ENCODE measurements around the gene MOK.

The MOK gene

DNA sequence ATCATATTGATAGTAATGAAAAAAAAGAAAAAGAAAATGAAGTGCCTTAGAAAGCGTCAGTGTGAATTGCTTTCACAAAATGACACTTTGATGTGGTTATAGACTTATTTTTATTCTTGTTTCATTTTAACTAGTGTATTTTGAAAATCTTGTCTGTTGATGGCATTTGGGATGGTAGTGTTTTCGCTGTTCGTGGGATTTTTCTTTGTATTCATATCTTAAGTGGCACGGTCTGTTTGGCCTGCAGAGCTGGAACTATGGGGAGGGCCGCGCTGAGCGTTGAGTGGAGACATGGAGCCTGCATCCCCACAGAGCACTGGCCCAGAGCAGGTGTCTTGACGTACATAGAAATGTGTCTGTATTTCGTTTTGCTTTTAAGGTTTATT lies 103.6 kb downstream of the MOK start:
- no peak for DNase-seq

- DNase-seq: no peak
Measured at GRCh38 chr14:102200690-102201352, 104.1 kb downstream of the MOK start.

DNA sequence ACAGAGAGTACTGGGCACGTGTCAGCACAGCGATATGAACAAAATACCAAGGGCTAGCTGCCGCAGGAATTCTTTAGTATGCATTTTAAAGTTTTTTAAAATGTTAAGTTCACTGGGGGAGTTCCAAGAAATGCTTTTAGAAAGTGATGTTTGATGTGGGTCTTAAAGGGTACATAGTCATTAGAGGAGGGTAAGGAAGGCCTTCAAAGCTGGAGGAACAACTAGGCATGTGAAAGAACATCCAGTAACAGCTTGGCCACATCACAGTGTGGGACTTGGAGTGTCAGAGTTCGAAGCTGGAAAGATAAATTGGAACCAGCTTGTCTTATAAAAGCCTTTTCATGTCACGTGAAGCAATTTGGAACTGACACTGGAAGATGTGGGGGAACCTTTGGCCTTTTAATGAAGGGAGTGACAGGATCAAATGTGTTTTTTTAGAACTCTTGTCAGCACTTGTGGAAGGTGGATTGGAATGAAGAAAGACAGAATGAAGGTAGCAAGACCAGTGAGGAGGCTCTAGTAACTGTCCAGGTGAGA lies 107.6 kb downstream of the MOK start:
- no peak for DNase-seq

GRCh38 chr14:102196902-102197230 lies 108.1 kb downstream of the MOK start:
- DNase-seq: no peak

DNA sequence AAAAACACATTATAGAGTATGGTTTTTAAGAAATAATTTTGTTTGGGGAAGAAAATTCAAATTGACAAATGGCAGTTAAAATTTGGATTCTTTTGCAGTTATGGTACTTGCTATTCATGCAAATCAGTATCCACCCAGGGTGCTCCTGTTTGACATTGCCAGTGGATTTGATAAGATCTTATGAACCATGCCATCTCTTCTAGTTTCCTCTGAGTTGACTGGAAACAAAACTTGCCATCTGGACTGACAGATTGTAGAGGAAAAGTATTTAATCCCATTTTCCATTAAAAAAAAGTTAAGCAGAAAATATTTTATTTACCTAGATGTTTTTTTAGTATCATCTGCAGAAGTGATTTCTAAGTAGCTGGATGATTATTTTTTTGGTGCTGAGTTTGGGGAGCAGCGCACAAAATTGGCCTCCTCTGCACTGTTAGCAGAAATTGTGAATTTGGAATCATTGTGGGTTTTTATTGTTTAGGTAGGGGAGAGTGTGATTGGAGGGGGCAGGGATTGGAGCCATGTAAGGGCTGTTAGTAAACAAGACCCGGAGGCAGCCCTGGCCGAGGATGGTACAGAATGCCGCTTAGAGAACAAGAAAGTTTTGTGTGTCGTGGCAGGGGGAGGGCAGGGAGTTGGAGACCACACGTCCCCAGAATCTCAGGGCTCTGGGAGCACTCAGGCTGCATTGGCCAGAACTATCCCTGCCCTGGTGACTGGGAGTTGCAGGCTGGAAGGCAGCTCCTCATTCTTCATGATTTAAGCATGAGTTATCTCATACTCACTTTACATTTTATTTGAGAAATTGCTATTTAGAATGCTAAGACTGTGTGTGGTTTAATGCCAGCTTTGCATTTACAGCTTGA lies 108.7 kb downstream of the MOK start:
- DNase-seq: no peak

DNA sequence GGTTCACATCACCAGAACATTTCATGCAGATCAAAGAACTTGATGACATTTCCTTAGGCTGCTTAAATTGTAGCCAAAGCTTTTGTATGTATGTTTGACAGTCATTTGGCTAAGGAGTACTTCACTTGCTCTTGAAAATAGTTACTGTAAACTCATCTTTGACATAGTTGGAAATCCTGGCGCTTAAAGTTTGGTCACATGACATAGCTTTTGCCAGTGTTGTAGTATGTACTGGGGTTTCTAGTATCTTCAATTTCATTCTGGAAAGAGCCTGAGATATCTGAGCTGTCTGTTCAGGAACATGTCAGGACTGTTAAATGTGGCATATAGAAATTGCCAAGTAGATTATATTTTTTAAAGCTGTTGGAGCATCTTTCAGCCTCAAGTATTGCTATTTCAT lies 109.5 kb downstream of the MOK start:
- no peak for DNase-seq

- DNase-seq: no peak
Measured at GRCh38 chr14:102194856-102195255, 110.1 kb downstream of the MOK start.

GRCh38 chr14:102192840-102193502 lies 112.0 kb downstream of the MOK start:
- DNase-seq: no peak

DNA sequence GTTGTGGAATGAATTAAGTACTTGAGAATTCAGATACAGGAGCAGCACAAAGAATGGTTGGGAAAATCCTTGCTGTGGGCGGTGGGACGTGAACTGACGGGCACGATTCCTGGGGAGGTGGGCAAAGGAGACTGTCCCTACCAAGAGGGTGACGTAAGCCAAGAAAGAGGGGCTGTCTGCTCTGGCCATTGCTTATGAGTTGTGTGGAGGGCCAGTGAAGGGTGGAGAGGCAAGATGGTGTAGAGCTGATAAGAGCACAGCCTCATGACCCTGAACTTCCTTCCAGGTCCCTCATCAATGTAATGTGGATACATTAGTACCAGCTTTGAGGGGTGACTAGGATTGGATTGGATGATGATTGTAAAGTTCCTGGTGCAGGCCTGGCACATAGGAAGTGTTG lies 115.1 kb downstream of the MOK start:
- DNase-seq: no peak

DNA sequence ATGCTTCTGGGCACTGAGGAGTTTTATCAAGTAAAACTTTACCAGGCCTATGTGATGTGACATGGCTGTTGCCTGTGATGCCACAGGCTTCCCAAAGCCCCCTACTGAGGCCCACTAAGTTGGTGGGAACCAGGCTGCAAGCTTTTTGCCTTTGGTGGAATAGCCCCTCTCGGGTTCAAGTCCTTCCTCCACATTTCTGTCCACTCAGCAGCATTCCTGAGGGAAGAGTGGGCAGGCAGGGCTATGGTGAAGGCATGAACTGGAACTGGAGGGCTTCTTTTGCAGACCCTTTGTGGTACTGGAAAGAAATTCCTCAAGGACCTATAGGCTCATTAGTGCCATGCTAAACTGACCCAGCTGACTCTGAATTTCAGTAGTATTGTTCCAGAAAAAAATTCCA lies 116.8 kb downstream of the MOK start:
- no peak for DNase-seq

GRCh38 chr14:102187568-102188001 lies 117.4 kb downstream of the MOK start:
- DNase-seq: no peak

DNA sequence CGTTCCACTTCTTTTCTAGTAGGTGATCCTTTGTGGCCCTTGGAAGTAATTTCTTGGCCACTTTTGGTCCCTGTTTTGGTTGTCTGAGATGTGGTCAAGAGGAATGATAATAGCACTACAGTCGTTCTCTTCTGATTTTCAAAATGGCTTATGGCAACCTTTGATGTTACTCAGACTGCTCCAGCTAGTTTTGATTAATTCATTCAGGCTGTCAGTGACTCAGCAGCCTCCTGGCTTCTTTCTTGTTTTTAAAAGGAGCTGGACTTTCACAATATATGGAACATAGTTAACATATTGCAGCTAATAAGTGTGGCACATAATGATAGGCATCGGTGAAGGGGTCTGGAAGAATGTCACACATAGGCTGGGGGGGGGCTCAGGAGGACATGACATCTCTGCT lies 117.9 kb downstream of the MOK start:
- DNase-seq: no peak

DNA sequence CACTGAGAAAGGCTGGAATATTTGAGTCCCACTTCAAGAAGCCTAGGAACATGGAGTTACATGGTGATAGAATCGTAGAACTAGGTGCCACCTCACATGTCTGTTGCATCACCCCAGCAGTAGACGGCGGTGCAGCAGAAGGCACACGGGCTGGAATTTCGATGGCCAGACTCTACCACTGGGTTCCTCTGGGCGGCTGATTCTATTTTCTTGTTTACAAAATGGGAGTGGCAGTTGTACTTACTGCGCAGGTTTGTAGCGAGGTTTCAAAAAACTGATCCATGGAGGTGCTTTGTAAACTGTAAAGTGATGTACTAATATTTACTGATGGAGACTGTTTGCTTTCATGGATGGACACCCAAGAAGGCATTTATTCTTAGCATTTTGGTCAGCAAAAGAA lies 119.6 kb downstream of the MOK start:
- no peak for DNase-seq

DNA sequence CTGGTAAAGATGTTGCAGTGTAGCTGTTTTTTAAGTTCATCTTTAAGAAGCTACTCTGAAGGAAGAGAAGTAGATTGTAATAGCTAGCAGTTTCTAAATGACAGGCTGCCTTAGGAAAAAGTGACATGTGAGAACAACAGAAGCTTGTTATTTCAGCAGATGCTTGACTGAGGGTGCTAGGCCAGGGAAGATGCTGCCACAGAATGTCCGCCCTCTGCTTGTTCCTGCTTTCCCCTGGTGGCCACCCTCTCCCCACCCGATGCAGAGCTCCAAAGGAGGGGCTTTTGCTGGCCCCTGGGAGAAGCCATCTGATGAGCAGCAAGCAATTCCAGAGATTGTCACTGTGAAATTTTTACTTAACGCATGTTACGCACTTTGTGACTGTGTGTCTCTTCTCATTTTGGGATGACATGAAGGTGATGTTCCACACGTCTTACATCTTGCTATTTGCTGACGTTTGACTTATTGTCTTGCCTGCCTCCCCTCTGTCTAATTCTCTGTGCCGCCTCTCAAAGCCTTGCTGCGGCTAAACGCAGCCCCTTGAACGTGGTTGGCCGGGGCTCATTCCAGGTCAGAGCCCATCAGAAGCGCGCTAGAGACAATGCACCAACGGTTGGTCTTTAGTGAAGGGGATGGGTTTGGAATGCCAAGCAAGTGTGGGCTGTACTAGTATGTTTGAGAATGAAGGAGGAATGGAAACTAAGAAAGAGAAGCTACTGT lies 120.5 kb downstream of the MOK start:
- no peak for DNase-seq

GRCh38 chr14:102183886-102184285 lies 121.1 kb downstream of the MOK start:
- DNase-seq: no peak

- no peak for DNase-seq
Measured at GRCh38 chr14:102182936-102183619, 121.9 kb downstream of the MOK start.

GRCh38 chr14:102182190-102182589 lies 122.8 kb downstream of the MOK start:
- DNase-seq: no peak

DNA sequence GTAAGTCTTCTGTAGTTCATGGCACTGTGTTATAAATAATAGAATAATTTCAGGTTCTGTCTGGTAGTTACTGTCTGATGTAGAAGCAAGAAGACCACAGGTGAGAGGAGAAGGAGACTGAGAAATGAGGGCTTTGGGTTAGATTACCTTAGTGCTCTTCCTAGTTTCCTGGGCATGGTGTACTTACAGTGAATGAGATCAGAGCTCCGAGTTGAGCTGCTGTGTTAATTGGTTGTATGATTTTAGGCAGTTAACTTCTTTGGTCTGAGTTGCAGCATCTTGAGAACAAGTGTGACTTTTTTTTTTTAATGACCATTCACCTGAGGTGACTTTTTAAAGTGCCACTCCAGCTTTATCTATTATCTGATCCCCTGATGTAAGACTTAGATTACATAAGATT lies 123.8 kb downstream of the MOK start:
- DNase-seq: no peak

- DNase-seq: no peak
Measured at GRCh38 chr14:102180248-102180998, 124.5 kb downstream of the MOK start.
